Gastroesophageal sphincter (tissue), 4 donors: Measurements from ENCODE around the gene TRAM2. TPM values are rescaled to one million over a fixed set of nuclear protein-coding genes. Genes with fewer than 3 reads are reported as not detected.

Experiments
- ATAC-seq: fragments of 150-250 bp; one replicate; pipeline ENCODE4 v1.9.1; 2016; ENCODE audit warnings: mild to moderate bottlenecking, moderate library complexity
- H3K27ac ChIP-seq, 4 donors: fragments of 200-600 bp; sonication (generic) in 3 of 4; 1 replicate in 3 of 4; 2 replicates in 1 of 4; pipeline ENCODE4 v1.5.1; 2016 to 2019
- H3K27me3 ChIP-seq: fragments of 200-600 bp; sonication (generic); one replicate; pipeline ENCODE4 v1.5.1; 2019
- H3K36me3 ChIP-seq, 2 donors: fragments of 200-600 bp; sonication (generic); one replicate each; pipeline ENCODE4 v1.5.1; 2019; ENCODE audit warnings: control low read depth in 1 of 2
- H3K4me1 ChIP-seq, 3 donors: fragments of 200-600 bp; sonication (generic); 1 replicate in 2 of 3; 2 replicates in 1 of 3; pipeline ENCODE4 v1.5.1; 2016 to 2019; ENCODE audit warnings: control low read depth in 2 of 3
- H3K4me3 ChIP-seq, 2 donors: fragments of 200-600 bp; sonication (generic); one replicate each; pipeline ENCODE4 v1.5.1; 2019; ENCODE audit warnings: mild to moderate bottlenecking in 1 of 2, moderate library complexity in 1 of 2
- H3K9me3 ChIP-seq, 3 donors: fragments of 200-600 bp; sonication (generic); one replicate each; pipeline ENCODE4 v1.5.1; 2017 to 2019; ENCODE audit warnings: control low read depth in 2 of 3
- CTCF ChIP-seq, 4 experiments: fragments of 200-600 bp in 2 of 4; fragments of 450-650 bp in 2 of 4; sonication (generic) in 1 of 4; IDR thresholded peaks; one replicate each; pipeline ENCODE4 v1.5.1; 2017 to 2019; ENCODE audit warnings: antibody characterized with exemption in 4 of 4, mild to moderate bottlenecking in 2 of 4, moderate library complexity in 2 of 4
- EP300 ChIP-seq: sonication (generic); formaldehyde crosslinking; IDR thresholded peaks from one replicate; pipeline ENCODE4 v1.6.1; 2017; ENCODE audit warnings: antibody characterized with exemption, mild to moderate bottlenecking
- POLR2A ChIP-seq, 2 donors: fragments of 450-650 bp; IDR thresholded peaks; one replicate each; pipeline ENCODE4 v1.6.1; 2017; ENCODE audit warnings: antibody characterized with exemption in 2 of 2, mild to moderate bottlenecking in 2 of 2, moderate library complexity in 1 of 2
- POLR2AphosphoS5 ChIP-seq: sonication (generic); formaldehyde crosslinking; IDR thresholded peaks from one replicate; pipeline ENCODE4 v1.6.1; 2017; ENCODE audit warnings: antibody characterized with exemption
- WGBS, 2 donors: methylation state at CpG; one replicate each; pipeline ENCODE4 v1.1.5; 2018; ENCODE audit warnings: low coverage in 1 of 2; 5-methylcytosine and 5-hydroxymethylcytosine counted together
- total RNA-seq, 4 donors: library from RNA; depleted of rRNA; stranded (reverse); fragments of >200 nt; gene quantifications; one replicate each; pipeline ENCODE4 v1.1.0, GENCODE V29; 2016

TRAM2 gene
- total RNA-seq, 4 donors from 2014 or later = 16.7 to 34.2 (median 25.0) TPM

DNA sequence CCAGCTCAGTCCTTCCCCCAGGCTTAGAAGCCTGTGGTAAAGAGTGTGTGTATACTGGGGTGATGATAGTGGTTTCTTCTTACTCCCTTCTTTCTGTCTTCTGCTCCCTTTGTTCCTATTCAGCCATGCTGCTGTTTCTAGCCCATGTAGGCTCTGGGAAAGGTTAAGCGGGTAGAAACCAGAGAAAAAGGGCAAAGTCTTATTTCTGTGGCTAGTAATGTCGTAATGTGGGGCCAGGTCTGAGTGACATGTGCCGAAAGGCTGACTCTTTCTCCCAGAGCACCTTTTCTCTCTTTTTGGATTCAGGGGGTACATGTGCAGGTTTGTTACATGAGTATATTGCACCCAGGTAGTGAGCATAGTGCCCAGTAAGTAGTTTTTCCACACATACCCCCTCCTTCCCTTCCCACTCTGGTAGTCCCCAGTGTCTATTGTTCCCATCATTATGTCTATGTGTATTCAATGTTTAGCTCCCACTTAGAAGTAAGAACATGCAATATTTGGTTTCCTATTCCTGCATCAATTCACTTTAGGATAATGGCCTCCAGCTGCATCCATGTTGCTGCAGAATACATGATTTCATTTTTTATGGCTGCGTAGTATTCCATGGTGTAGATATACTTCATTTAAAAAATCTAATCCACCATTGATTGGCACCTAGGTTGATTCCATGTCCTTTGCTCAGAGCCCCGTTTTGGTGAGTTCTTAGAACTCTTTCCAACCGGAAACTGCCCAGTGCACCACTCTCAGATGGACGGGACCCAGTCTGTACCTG is 82.4 kb downstream of the TRAM2 start:
- no peak for TF ChIP-seq EP300
- TF ChIP-seq POLR2A (IDR thresholded peaks at IDR 0.05) = no peak
- no peak for TF ChIP-seq CTCF (IDR thresholded peaks at IDR 0.05)
- no peak for TF ChIP-seq POLR2AphosphoS5
- no peaks in the 10 kb centered on the region for H3K27me3 ChIP-seq
- WGBS, 2 donors = 100% methylated on average over 4 to 6 of the region's 7 CpGs

DNA sequence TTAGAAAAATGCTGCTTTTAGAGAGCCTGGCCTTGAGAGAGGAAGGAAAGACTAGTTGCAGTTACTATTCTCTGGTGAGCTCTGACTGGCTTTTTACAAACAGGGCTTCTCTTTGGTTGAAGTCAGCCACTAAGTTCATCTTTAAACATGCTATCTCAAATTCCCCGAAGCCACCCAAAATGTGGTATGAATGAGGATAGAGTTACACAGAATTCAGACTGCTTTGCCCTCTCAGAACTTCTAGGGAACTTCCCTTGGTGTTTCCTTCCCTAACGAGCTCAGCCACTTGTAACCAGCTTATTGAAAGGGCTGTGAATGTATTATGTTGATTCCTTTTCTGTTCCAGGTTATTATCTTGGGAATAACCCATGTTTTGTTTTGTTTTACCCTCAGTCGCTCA is 83.2 kb downstream of the TRAM2 start:
- H3K4me3 ChIP-seq = no peak overlapping the region
- no peaks in the 10 kb centered on the region for H3K9me3 ChIP-seq
- H3K4me1 ChIP-seq = peaks cover 0 to 13% (median 0%) of the 10 kb centered on the region in 3 donors
- H3K36me3 ChIP-seq = peaks cover 0 to 6% of the 10 kb centered on the region in 2 donors
- H3K27ac ChIP-seq = no peak overlapping the region
- ATAC-seq = no peak
- TF ChIP-seq POLR2A (IDR thresholded peaks at IDR 0.05) (no peak), POLR2AphosphoS5 (no peak), EP300 (no peak), CTCF (IDR thresholded peaks at IDR 0.05) (no peak)
- 67 to 92% methylated on average over 3 of the region's 3 CpGs for WGBS, 2 donors
- H3K27me3 ChIP-seq = no peaks in the 10 kb centered on the region

More for the DNA sequence above, 82.4 kb downstream of the TRAM2 start:
- H3K36me3 ChIP-seq = peaks cover 0 to 6% of the 10 kb centered on the region in 2 donors
- ATAC-seq = no peak
- H3K4me3 ChIP-seq = no peak overlapping the region
- H3K4me1 ChIP-seq = peaks cover 0 to 21% (median 0%) of the 10 kb centered on the region in 3 donors
- no peaks in the 10 kb centered on the region for H3K9me3 ChIP-seq
- no peak overlapping the region for H3K27ac ChIP-seq

GRCh38 chr6:52491203-52492069 is 85.4 kb downstream of the TRAM2 start:
- Histone ChIP-seq H3K27me3 (no peaks in the 10 kb centered on the region), H3K4me3 (no peak overlapping the region), H3K36me3 (peaks cover 0 to 13% of the 10 kb centered on the region in 2 donors), H3K27ac (no peak overlapping the region), H3K4me1 (no peaks in the 10 kb centered on the region), H3K9me3 (no peaks in the 10 kb centered on the region)
- 71 to 83% methylated on average over 14 of the region's 14 CpGs for WGBS, 2 donors
- no peak for ATAC-seq
- no peak for TF ChIP-seq POLR2A (IDR thresholded peaks at IDR 0.05)
- no peak for TF ChIP-seq CTCF (IDR thresholded peaks at IDR 0.05)
- no peak for TF ChIP-seq EP300
- no peak for TF ChIP-seq POLR2AphosphoS5

DNA sequence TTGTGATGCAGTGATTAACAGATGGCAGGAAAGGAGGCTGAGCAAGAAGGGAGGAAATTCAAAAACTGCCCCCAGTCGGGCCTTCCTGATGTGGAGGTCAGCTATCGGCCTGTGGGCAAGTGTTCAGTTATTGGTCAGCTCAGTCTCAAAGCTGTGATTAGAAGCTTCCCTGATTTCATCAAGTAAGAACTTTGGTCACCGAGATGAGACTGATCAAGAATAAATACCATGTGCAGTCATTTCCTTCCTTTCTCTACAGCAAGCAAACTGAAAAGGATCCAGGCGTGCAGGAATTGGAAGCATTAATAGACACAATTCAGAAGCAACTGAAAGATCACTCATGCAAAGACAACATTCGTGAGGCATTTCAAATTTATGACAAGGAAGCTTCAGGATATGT is 87.0 kb downstream of the TRAM2 start:
- H3K4me3 ChIP-seq = no peak overlapping the region
- TF ChIP-seq POLR2A (IDR thresholded peaks at IDR 0.05) (no peak), EP300 (no peak), CTCF (IDR thresholded peaks at IDR 0.05) (no peak), POLR2AphosphoS5 (no peak)
- WGBS, 2 donors = 73 to 93% methylated on average over 2 to 5 of the region's 5 CpGs

More for the DNA sequence above, 87.0 kb downstream of the TRAM2 start:
- ATAC-seq = no peak
- Histone ChIP-seq H3K9me3 (no peaks in the 10 kb centered on the region), H3K36me3 (peaks cover 0 to 19% of the 10 kb centered on the region in 2 donors), H3K4me1 (no peaks in the 10 kb centered on the region), H3K27ac (no peak overlapping the region), H3K27me3 (no peaks in the 10 kb centered on the region)
